ENCODE measurements around the gene PPFIA1. TPM values are rescaled to one million over a fixed set of nuclear protein-coding genes. Genes with fewer than 3 reads are reported as not detected.
A peak's percentile ranks its signal among the peaks of the same experiment; 100 is the strongest.

The PPFIA1 gene
- total RNA-seq, 1 donor from 2014 or later: 45.3 TPM

- H3K4me3 ChIP-seq: no peak overlapping the region
- H3K27me3 ChIP-seq (ENCODE audit: low read depth): no peaks in the 10 kb centered on the region
- no peaks in the 10 kb centered on the region for H3K9me3 ChIP-seq (replicated peaks)
- no peak for DNase-seq
- H3K36me3 ChIP-seq: peaks cover 98% of the 10 kb centered on the region
- no peak for TF ChIP-seq CTCF (IDR thresholded peaks at IDR 0.05; ENCODE audit: borderline replicate concordance)
- peaks cover 64% of the 10 kb centered on the region for H3K4me1 ChIP-seq
- intact Hi-C loops (cut with micrococcal nuclease): no loop called here
- H3K27ac ChIP-seq (replicated peaks): peak overlapping the region; percentile 86
These were observed 139.4 kb downstream of the PPFIA1 start for GRCh38 chr11:70409871-70410270.

- peaks cover 57% of the 10 kb centered on the region for H3K4me1 ChIP-seq
- no peak overlapping the region for H3K4me3 ChIP-seq
- no peaks in the 10 kb centered on the region for H3K27me3 ChIP-seq (ENCODE audit: low read depth)
- intact Hi-C loops (cut with micrococcal nuclease): no loop called here
- peaks cover 100% of the 10 kb centered on the region for H3K36me3 ChIP-seq
- peak; percentile 87 for DNase-seq
- peak overlapping the region; percentile 86 for H3K27ac ChIP-seq (replicated peaks)
- H3K9me3 ChIP-seq (replicated peaks): no peaks in the 10 kb centered on the region
- no peak for TF ChIP-seq CTCF (IDR thresholded peaks at IDR 0.05; ENCODE audit: borderline replicate concordance)
These were observed 140.1 kb downstream of the PPFIA1 start for GRCh38 chr11:70410276-70411205.

DNA sequence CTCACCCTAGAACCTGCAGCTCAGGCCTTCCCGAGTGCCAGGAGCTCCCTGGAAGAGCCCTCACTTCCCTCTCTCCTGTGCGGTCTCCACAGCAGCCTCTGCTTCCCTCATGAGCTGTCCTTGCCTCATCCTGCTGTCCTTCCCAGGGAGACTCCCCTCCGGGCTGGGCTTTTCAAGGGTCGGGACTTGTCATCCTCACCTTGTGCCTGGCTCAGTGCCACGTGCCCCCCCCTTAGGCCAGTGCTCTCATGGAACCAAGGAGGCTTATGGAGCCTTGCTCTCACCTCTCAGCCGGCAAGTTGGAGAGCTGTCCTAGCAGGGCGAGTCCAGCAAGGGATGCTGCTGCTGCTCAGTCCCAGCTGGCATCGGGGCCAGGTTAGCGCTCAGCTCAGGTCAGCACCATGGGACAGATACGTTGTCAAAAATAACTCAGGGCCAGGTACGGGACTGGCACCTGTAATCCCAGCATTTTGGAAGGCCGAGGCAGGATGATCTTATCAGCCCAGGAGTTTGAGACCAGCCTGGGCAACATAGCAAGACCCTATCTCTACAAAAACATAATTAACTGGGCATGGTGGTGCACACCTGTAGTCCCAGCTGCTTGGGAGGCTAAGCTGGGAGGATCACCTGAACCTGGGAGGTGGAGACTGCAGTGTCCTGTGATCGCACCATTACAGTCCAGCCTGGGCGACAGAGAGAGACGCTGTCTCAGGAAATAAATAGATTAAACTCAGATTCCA is 141.4 kb downstream of the PPFIA1 start:
- no peak for TF ChIP-seq CTCF (IDR thresholded peaks at IDR 0.05; ENCODE audit: borderline replicate concordance)
- no peaks in the 10 kb centered on the region for H3K9me3 ChIP-seq (replicated peaks)
- H3K27me3 ChIP-seq (ENCODE audit: low read depth): no peaks in the 10 kb centered on the region
- no peak overlapping the region for H3K4me3 ChIP-seq
- no peak overlapping the region for H3K27ac ChIP-seq (replicated peaks)
- intact Hi-C loops (cut with micrococcal nuclease): no loop called here
- H3K4me1 ChIP-seq: peaks cover 44% of the 10 kb centered on the region
- peaks cover 100% of the 10 kb centered on the region for H3K36me3 ChIP-seq
- DNase-seq: no peak

DNA sequence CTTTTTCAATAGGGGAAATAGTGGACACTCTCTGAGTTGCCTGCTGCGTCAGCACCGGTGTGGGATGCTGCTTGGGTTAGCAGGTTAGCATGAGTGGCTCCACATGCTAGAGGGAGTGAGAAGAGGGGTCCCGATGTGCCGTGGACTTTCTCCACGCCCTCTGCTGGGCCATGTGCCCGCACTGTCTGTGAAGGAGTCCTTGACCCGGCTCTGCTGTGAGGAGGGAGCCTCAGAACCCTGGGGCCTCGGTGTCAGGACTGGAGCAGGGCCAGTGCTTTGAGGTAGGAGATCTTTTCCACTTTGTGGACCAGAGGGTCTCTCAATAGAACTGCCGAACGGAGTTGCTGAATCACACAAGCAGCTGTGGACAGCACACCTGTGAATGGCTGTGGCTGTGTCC is 142.7 kb downstream of the PPFIA1 start:
- Histone ChIP-seq H3K9me3 (replicated peaks) (no peaks in the 10 kb centered on the region), H3K4me3 (no peak overlapping the region), H3K4me1 (peaks cover 37% of the 10 kb centered on the region), H3K27me3 (ENCODE audit: low read depth) (no peaks in the 10 kb centered on the region), H3K27ac (replicated peaks) (no peak overlapping the region), H3K36me3 (peaks cover 100% of the 10 kb centered on the region)
- TF ChIP-seq CTCF (IDR thresholded peaks at IDR 0.05; ENCODE audit: borderline replicate concordance): no peak
- intact Hi-C loops (cut with micrococcal nuclease): no loop called here
- DNase-seq: no peak

GRCh38 chr11:70414341-70415100 is 144.0 kb downstream of the PPFIA1 start:
- Histone ChIP-seq H3K27me3 (ENCODE audit: low read depth) (no peaks in the 10 kb centered on the region), H3K4me1 (peaks cover 24% of the 10 kb centered on the region), H3K9me3 (replicated peaks) (no peaks in the 10 kb centered on the region), H3K27ac (replicated peaks) (no peak overlapping the region), H3K4me3 (no peak overlapping the region), H3K36me3 (peaks cover 99% of the 10 kb centered on the region)
- intact Hi-C loops (cut with micrococcal nuclease): no loop called here
- no peak for DNase-seq
- no peak for TF ChIP-seq CTCF (IDR thresholded peaks at IDR 0.05; ENCODE audit: borderline replicate concordance)
